ENCODE results near the gene SPRYD3. TPM values are rescaled to one million over a fixed set of nuclear protein-coding genes. Genes with fewer than 3 reads are reported as not detected.

The SPRYD3 gene
- total and polyA plus RNA-seq, 12 donors: 16.4 to 74.6 (median 43.1) TPM

- Histone ChIP-seq H3K9me3 (replicated peaks in 1 of 3) (no peaks in the 10 kb centered on the region), H3K4me3 (no peak overlapping the region), H3K4me1 (replicated peaks in 1 of 2) (peaks cover 22 to 49% of the 10 kb centered on the region in 2 donors), H3K27me3 (no peaks in the 10 kb centered on the region), H3K36me3 (replicated peaks in 1 of 2) (peaks cover 0 to 31% of the 10 kb centered on the region in 2 donors), H3K27ac (no peak overlapping the region)
- no peak for DNase-seq
- intact Hi-C loops (cut with DNase I): no loop called here
- 92 to 95% (median 95%) methylated on average over 8 of the region's 8 CpGs for WGBS, 4 donors
- TF ChIP-seq CTCF (IDR thresholded peaks at IDR 0.05) (no peak), POLR2A (IDR thresholded peaks at IDR 0.05) (no peak)
Observed at GRCh38 chr12:53077030-53077429, 2.2 kb downstream of the SPRYD3 start.

- H3K27ac ChIP-seq: peak overlapping the region in 2 of 5 donors; percentile 11 to 61
- 91 to 96% (median 92%) methylated on average over 3 of the region's 3 CpGs for WGBS, 4 donors
- DNase-seq: peak in 1 of 7 donors; percentile 6
Observed at GRCh38 chr12:53076461-53076860, 2.7 kb downstream of the SPRYD3 start.

GRCh38 chr12:53074999-53075370, 4.2 kb downstream of the SPRYD3 start:
- H3K4me3 ChIP-seq: no peak overlapping the region
- H3K27ac ChIP-seq: peak overlapping the region in 2 of 5 donors; percentile 41 to 62
- H3K36me3 ChIP-seq (replicated peaks in 1 of 2): peaks cover 0 to 31% of the 10 kb centered on the region in 2 donors
- TF ChIP-seq POLR2A (IDR thresholded peaks at IDR 0.05): no peak
- TF ChIP-seq CTCF (IDR thresholded peaks at IDR 0.05): no peak
- 80 to 94% (median 90%) methylated on average over 3 of the region's 3 CpGs for WGBS, 4 donors
- peak in 1 of 7 donors; percentile 49 for DNase-seq
- peaks cover 27 to 60% of the 10 kb centered on the region in 2 donors for H3K4me1 ChIP-seq (replicated peaks in 1 of 2)
- intact Hi-C loops (cut with DNase I): no loop called here
- H3K27me3 ChIP-seq: no peaks in the 10 kb centered on the region
- no peaks in the 10 kb centered on the region for H3K9me3 ChIP-seq (replicated peaks in 1 of 3)

More at GRCh38 chr12:53076461-53076860, 2.7 kb downstream of the SPRYD3 start:
- Histone ChIP-seq H3K9me3 (replicated peaks in 1 of 3) (no peaks in the 10 kb centered on the region), H3K4me3 (no peak overlapping the region), H3K36me3 (replicated peaks in 1 of 2) (peaks cover 0 to 31% of the 10 kb centered on the region in 2 donors), H3K27me3 (no peaks in the 10 kb centered on the region), H3K4me1 (replicated peaks in 1 of 2) (peaks cover 27 to 55% of the 10 kb centered on the region in 2 donors)
- intact Hi-C loops (cut with DNase I): no loop called here
- TF ChIP-seq CTCF (IDR thresholded peaks at IDR 0.05) (no peak), POLR2A (IDR thresholded peaks at IDR 0.05) (no peak)

- peak in 1 of 7 donors; percentile 53 for DNase-seq
- Histone ChIP-seq H3K4me3 (no peak overlapping the region), H3K36me3 (replicated peaks in 1 of 2) (peaks cover 0 to 31% of the 10 kb centered on the region in 2 donors), H3K4me1 (replicated peaks in 1 of 2) (peaks cover 25 to 60% of the 10 kb centered on the region in 2 donors), H3K9me3 (replicated peaks in 1 of 3) (no peaks in the 10 kb centered on the region), H3K27ac (peak overlapping the region in 2 of 5 donors; percentile 41 to 60), H3K27me3 (no peaks in the 10 kb centered on the region)
- no peak for TF ChIP-seq CTCF (IDR thresholded peaks at IDR 0.05)
- TF ChIP-seq POLR2A (IDR thresholded peaks at IDR 0.05): no peak
- intact Hi-C loops (cut with DNase I): no loop called here
- WGBS, 4 donors: 90 to 92% (median 91%) methylated on average over 11 of the region's 11 CpGs
Observed at GRCh38 chr12:53074283-53074998, 4.7 kb downstream of the SPRYD3 start.
